ENCODE results near the gene ASB3.

DNA sequence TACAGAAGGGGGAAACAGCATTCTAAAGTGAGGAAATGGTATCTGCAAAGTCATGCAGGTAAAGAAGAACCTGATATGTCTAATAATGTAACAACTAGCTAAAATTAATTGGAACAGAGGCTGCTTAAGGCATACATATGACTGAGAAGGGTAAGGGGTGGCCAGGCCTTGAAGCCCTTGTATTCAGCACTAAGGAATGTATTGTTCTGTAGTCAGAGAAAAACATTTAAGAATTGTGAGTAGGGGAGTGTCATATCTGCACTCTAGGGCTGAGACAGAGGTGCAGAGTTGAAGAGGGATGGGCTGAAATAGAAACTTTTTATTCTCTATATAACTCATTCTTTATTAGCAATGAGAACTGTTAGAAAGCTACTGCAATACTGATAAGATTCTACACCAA, 164.6 kb downstream of the ASB3 start:
- TF ChIP-seq, protein P1, sequence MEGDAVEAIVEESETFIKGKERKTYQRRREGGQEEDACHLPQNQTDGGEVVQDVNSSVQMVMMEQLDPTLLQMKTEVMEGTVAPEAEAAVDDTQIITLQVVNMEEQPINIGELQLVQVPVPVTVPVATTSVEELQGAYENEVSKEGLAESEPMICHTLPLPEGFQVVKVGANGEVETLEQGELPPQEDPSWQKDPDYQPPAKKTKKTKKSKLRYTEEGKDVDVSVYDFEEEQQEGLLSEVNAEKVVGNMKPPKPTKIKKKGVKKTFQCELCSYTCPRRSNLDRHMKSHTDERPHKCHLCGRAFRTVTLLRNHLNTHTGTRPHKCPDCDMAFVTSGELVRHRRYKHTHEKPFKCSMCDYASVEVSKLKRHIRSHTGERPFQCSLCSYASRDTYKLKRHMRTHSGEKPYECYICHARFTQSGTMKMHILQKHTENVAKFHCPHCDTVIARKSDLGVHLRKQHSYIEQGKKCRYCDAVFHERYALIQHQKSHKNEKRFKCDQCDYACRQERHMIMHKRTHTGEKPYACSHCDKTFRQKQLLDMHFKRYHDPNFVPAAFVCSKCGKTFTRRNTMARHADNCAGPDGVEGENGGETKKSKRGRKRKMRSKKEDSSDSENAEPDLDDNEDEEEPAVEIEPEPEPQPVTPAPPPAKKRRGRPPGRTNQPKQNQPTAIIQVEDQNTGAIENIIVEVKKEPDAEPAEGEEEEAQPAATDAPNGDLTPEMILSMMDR (IDR thresholded peaks at IDR 0.05; ENCODE audit: low read depth, low read length, poor library complexity, severe bottlenecking), result no peak
- no peak for TF ChIP-seq EZH2phosphoT487 (IDR thresholded peaks at IDR 0.05; ENCODE audit: borderline replicate concordance, low read length)
